HG03520 (cell line): ENCODE results near the gene POLR2F.
"Not testable (repeated sequence)": the region's sequence is repeated elsewhere in the genome, so short reads cannot be mapped to it uniquely, and the experiment has no call there.

Experiments
- ATAC-seq: cut with Tn5 transposase; IDR thresholded peaks from one replicate; pipeline ENCODE4 v1.9.1; 2021; ENCODE audit warnings: mild to moderate bottlenecking, moderate library complexity; ENCODE audit not compliant: unreplicated experiment

POLR2F gene

GRCh38 chr22:37924386-37925065 is 29.0 kb upstream of the POLR2F start:
- no peak for ATAC-seq

- ATAC-seq, result no peak
These were observed 28.2 kb upstream of the POLR2F start for GRCh38 chr22:37925330-37925729.

- no peak for ATAC-seq
These were observed 27.7 kb upstream of the POLR2F start for GRCh38 chr22:37925767-37926166.

- no peak for ATAC-seq
These were observed 27.1 kb upstream of the POLR2F start for GRCh38 chr22:37926358-37926757.

- ATAC-seq, result no peak
These were observed 26.5 kb upstream of the POLR2F start for GRCh38 chr22:37926771-37927636.

GRCh38 chr22:37927637-37927936 is 25.9 kb upstream of the POLR2F start:
- ATAC-seq, result no peak

GRCh38 chr22:37929390-37929789 is 24.1 kb upstream of the POLR2F start:
- no peak for ATAC-seq

GRCh38 chr22:37930270-37930951 is 23.1 kb upstream of the POLR2F start:
- ATAC-seq, result no peak

- no peak for ATAC-seq
These were observed 22.5 kb upstream of the POLR2F start for GRCh38 chr22:37930952-37931440.

- ATAC-seq, result no peak
These were observed 21.6 kb upstream of the POLR2F start for GRCh38 chr22:37931893-37932389.

GRCh38 chr22:37932401-37932800 is 21.1 kb upstream of the POLR2F start:
- ATAC-seq, result no peak

- ATAC-seq, result no peak
These were observed 20.5 kb upstream of the POLR2F start for GRCh38 chr22:37932821-37933578.

- peak; percentile 46 for ATAC-seq
These were observed 19.7 kb upstream of the POLR2F start for GRCh38 chr22:37933711-37934376.

- ATAC-seq, result no peak
These were observed 12.7 kb upstream of the POLR2F start for GRCh38 chr22:37940698-37941376.

- no peak for ATAC-seq
These were observed 11.4 kb upstream of the POLR2F start for GRCh38 chr22:37942133-37942532.

- no peak for ATAC-seq
These were observed 10.2 kb upstream of the POLR2F start for GRCh38 chr22:37943136-37943824.

- no peak for ATAC-seq
These were observed 9.7 kb upstream of the POLR2F start for GRCh38 chr22:37943825-37944198.

GRCh38 chr22:37944423-37944822 is 9.1 kb upstream of the POLR2F start:
- ATAC-seq, result not testable (repeated sequence)

GRCh38 chr22:37947142-37947795 is 6.2 kb upstream of the POLR2F start:
- not testable (repeated sequence) for ATAC-seq
